H1 (cell line): ENCODE results near the gene TEX55. TPM values are rescaled to one million over a fixed set of nuclear protein-coding genes. Genes with fewer than 3 reads are reported as not detected.

Experiments
- HDAC2 ChIP-seq, 2 experiments: fragments of 300-600 bp in 1 of 2; sonication (generic) in 1 of 2; IDR thresholded peaks; 2 replicates each; pipeline ENCODE4 v1.6.1; 2011 to 2012; ENCODE audit warnings: low read depth in 2 of 2, low read length in 2 of 2, mild to moderate bottlenecking in 2 of 2, moderate library complexity in 2 of 2, borderline replicate concordance in 1 of 2, inconsistent platforms in 1 of 2
- RXRA ChIP-seq: IDR thresholded peaks from 2 replicates; pipeline ENCODE4 v1.6.1; 2011; ENCODE audit warnings: low read depth, mild to moderate bottlenecking, low read length, moderate library complexity; ENCODE audit not compliant: insufficient read depth
- SIRT6 ChIP-seq: IDR thresholded peaks from one replicate; pipeline ENCODE4 v1.7.1; 2012; ENCODE audit warnings: low read length, inconsistent platforms
- SUZ12 ChIP-seq: fragments of 200-600 bp; sonication (generic); IDR thresholded peaks from 2 replicates; pipeline ENCODE4 v1.6.1; 2012; ENCODE audit warnings: mild to moderate bottlenecking, inconsistent platforms, low read length, moderate library complexity, mixed read lengths
- polyA plus RNA-seq, 7 experiments: library from polyadenylated mRNA; depleted of rRNA in 3 of 7; stranded (reverse) in 5 of 7; unstranded in 2 of 7; fragments of >200 nt in 5 of 7; fragments of 200-250 nt in 2 of 7; gene quantifications; 1 replicate in 5 of 7; 2 replicates in 1 of 7; 4 replicates in 1 of 7; pipeline versions ENCODE4 v1.2.1 to v1.2.3, GENCODE V29; 2011 to 2013; ENCODE audit warnings: missing spikeins in 2 of 7, mixed read lengths in 2 of 7
- total RNA-seq: library from RNA; stranded (reverse); fragmentation: NEBNext Ultra II Directional; extraction: Animal tissue kit (Norgen Biotek cat#: 25700); gene quantifications from 2 replicates; pipeline ENCODE4 v1.2.1, GENCODE V29; 2021

The TEX55 gene
- total and polyA plus RNA-seq, 2 of the 8 experiments (the other 6 are each of a cell fraction or from before 2014, with no cell fraction given) = not detected

DNA sequence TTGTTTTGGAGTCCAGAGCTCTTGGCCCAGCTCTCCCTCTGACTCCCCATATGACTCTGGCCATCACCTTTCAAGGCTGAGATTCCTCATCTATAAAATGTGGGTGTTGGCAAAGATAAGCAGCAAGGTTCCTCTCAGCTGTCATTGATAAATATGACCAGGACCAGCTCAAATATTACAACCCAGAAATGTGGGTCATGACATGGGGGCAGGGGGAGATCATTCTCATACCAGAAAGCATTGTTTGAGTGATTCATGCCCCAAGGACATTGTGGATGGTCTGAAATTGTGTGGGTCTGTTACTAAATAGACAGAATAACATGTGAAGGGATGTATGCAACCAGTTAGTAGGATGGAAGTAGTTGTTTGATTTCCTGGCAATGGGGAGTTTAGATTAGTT is 41.3 kb downstream of the TEX55 start (continued):
- TF ChIP-seq SUZ12 (no peak), SIRT6 (no peak), HDAC2 (IDR thresholded peaks at IDR 0.05; ENCODE audit: borderline replicate concordance in 1 of 2, low read depth in 2 of 2, low read length in 2 of 2) (no peak), RXRA (no peak)
- TF ChIP-seq, all 59 proteins: peak for 0
